HG03196 (cell line): ENCODE data around the gene MIDN.

Experiments used
- ATAC-seq: cut with Tn5 transposase; IDR thresholded peaks from one replicate; pipeline ENCODE4 v1.9.1; 2021; ENCODE audit not compliant: unreplicated experiment

MIDN gene

DNA sequence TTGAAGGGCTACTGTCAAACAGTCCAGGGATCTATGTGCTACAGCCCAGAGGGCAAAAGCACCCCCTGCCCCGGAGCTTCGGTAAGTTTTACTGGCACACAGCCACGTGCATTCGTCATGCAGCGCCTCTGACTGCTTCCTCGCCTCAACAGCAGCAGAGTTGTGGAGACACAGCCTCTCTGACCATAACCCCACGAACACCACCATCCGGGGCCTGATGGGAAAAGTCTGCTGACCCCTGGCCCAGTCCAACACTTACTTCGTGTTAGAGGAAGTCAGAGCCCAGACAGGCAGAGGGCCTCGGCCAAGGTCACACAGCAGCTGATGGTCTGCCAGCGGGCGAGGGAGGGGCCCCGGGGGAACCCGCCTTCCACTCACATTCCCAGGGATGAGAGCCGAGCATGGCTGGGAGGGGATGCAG lies 15.7 kb upstream of the MIDN start:
- no peak for ATAC-seq

- no peak for ATAC-seq
These were observed 15.2 kb upstream of the MIDN start for GRCh38 chr19:1233115-1233667.

DNA sequence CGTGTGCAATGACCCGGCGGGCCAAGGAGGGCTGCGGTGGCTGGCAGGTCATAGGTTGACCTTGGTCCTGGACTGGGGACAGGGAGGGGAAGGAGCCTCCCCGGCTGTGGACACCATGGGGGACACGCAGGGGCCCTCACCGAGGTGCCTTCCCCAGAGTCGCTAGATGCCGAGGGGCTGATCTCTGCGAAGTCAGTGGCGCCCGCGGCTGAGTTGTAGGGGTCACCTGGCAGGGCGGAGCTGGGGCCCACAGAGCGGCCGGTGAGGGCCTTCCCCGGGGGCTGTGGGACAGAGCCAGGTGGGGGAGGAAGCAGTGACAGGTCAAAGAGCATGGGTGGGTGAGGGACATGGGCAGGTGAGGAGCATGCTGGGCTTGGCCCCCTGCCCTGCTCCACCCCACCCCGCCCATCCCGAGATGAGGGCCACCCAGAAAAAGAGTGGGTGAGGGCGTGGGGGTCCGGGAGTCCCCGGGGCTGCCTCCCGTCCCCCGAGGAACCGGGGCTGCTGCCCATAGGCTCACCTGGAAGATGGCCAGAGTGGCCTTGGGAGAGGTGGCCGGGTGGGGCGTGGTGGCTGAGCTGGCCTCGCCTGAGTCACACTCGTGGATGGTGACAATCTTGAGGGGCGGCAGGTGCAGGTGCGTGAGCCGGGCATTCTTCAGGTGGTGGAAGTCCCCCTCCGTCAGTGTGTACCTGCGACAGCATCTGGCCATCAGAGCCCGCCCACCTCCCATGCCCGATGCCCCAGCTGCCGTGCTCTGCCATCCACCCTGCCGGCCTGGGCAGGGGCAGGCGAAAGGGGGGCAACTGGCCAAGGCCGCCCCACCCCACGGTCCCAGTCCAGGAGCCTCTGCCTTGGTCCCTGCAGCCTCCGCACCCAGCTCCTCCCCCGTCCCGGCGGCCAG lies 14.1 kb upstream of the MIDN start:
- no peak for ATAC-seq

DNA sequence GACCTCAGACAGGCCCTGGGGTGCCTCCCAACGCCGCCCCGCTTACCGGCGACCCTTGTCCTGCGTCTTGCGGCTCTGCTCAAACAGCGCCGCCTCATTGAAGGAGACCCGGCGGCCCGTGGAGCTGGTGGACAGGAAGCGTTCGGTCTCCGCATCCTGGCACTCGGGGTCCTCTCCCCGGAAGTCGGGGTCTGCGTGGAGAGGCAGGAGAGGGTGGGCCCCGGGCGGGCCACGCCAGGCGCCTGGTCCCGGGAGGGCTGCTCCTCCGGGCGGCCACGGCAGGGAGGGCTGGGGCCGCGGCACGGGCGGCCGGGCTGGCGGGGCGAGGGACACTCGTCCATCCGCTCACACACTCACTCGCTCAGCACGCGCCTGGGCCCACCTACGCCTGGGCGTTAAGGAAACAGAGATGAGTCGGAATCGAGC lies 13.4 kb upstream of the MIDN start:
- no peak for ATAC-seq

GRCh38 chr19:1235625-1236538 lies 12.5 kb upstream of the MIDN start:
- ATAC-seq, result no peak

DNA sequence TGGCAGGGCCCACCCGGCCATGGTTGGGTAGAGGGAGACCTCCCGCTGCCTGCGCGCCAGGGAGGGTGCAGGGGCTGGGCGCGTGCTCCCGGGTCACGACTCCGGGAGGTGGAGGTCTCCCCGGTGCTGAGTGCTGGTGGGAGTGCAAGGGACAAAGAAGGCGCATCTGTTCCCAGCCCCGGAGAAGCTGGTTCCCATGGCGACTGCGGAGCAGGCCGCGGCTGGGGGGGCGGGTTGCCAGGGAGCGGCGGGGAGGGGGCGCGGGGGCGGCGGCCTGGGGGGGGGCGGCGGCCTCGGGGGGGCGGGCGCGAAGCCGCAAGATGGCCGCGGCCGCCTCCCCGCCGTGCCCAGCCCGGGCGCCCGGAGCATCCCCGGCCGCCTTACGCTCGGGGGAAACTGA lies 11.8 kb upstream of the MIDN start:
- no peak for ATAC-seq

DNA sequence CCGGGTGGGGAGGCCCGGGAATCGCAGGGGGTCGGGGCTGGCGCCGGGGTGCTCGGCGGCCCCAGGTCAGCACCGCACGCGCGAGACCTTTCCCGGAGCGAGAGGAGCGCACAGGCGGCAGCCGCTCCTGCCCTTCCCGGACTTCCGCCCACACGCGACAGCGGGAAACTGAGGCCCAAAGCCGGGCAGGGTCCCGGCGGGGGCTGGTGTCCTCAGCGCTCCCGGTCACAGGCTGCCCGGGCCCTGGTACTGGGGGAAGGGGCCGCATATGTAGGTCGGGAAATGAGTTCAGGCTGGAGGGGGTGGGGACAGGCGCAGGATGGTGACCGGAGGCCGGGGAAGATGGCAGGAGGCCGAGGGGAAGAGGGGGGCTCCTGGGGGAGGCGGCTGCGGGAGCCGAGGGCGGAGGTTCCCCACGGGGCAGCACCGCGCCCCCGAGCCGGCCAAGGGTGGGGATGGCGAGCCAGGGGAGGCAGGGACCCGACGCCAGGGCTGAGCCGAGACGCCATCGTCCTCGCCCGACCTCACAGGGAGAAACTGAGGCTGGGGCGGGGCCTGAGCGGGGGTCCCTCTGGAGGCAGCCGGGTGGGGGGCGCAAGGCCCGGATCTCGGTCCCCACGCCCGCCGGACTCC lies 11.2 kb upstream of the MIDN start:
- ATAC-seq, result no peak

- ATAC-seq, result no peak
These were observed 10.5 kb upstream of the MIDN start, which contains the start of gene CBARP for GRCh38 chr19:1237754-1238368. TSS of gene CBARP (minus strand) at chr19:1238005. CDS start at chr19:1236100, 1,905 bp downstream.

DNA sequence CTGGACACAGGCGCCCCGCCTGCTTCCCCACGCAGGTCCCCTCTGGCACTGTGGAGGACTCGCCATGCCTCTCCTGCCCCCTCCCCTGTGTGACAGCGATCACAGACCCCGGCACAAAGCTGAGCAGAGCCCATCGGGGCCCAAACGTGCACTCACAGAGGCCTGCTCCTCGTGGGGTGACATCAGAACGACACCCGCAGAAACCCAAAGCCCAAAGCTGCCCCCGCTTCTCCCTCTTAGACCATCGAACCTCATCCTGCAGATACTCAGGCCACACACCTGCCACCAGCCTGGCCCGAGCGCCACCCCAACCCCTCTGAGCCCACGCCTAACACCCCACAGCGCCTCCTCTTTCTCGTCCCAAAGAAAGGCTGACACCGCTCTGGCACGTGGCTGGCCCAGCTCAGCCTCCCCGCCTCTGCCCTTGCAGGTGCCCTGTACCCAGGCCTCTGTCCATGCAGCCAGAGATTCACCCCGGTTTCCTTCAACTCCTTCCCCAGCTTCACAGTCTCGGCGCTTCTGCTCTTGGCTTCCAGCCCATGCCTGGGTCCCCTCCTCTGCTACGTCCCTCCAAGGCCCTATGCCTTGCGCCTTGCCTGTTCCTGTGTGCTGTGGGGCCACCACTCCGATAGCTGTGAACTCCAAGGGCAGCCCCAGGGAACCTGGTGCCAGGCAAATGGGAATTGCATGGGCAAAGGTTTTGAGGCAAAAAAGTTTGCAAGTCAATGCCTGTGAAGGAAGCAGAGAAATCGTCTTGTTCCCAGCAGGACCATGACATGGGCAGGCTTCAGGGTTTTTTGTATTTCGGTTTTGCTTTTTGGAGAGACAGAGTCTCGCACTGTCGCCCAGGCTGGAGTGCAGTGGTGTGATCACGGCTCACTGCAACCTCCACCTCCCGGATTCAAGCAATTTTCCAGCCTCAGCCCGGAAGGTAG lies 9.7 kb upstream of the MIDN start:
- ATAC-seq, result no peak

- no peak for ATAC-seq
These were observed 9.0 kb upstream of the MIDN start for GRCh38 chr19:1239420-1239795.

DNA sequence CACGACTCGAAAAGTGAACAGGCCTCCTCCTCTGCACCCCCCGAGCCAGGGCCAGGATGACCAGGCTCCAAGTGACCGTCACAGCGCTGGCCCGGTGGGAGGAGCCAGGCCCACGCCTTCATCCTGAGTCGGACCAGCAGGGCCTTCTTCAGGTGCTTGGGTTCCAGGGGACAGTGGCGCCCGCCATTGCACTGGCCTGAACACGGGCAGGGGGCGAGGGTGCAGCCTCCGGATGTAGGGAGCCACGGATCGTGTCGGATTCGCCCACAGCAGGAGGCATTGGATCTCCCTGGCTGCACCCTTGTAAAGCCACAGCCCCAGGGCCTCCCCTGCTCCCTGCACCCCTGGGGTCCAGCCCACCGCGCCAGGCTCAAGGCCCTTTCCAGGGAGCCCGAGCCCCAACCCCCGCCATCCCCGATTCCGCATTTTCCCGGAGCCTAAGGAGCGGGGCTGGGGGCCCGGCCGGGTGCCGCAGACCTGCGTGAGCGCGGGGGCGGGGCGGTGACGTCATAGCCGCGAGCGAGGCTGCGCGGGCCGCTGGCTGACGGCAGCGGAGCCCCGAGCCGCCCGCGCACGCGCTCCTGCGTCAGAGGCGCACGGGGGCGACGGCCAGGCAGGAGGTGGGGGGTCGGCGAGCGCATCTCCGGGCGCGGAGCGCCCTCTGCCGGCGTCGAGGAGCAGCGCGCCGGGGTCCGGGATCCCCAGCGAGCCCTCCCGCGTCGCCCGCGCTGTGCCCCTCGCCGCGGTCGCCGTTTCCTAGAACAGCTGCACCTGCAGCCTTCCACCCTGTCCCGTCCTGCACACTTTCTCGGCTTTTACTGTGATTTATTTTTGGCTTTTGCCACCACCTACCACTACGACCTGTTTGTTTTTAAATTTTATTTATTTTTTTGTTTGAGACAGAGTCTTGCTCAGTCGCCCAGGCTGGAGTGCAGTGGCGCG lies 8.3 kb upstream of the MIDN start:
- peak; percentile 30 for ATAC-seq

DNA sequence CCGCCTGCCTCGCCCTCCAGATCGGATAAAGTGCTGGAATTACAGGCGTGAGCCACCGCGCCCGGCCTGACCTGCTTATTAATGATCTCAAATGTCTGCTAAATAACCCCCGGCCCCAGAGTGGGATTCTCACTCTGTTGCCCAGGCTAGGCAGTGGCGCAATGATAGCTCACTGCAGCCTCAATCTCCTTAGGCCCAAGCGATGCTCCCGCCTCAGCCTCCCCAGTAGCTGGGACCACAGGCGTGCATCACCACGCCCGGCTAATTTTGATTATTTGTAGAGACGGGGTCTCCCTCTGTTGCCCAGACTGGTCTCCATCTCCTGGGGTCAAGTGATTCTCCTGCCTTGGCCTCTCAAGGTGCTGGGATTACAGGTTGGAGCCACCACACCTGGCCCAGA lies 7.5 kb upstream of the MIDN start:
- ATAC-seq, result no peak

DNA sequence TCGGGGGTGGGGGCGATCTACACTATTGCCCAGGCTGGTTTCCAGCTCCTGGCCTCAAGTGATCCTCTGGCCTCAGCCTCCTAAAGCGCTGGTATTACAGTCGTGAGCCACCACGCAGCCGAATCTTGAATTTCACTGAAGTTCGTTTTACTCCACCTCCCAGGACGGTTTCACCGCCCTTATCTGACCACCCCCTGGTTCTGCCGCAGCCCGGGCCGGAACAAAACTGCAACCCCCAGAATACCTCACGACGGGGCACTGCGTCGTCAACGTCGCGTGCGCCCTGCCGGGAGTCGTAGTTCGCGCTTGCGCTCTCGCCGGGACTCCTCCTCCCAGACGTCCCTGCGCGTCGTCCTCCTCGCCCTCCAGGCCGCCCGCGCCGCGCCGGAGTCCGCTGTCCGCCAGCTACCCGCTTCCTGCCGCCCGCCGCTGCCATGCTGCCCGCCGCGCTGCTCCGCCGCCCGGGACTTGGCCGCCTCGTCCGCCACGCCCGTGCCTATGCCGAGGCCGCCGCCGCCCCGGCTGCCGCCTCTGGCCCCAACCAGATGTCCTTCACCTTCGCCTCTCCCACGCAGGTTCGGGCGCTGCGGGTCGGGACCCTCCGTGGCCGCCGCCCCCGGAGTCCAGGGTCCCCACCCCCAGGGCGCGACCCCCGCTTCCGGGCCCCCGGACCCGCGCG lies 6.8 kb upstream of the MIDN start, which contains the start of gene ATP5F1D:
TSS of gene ATP5F1D (plus strand) at position 335 of the 679 bp plus-strand sequence. CDS start at position 435, 100 bp downstream.
- ATAC-seq, result peak; percentile 54

DNA sequence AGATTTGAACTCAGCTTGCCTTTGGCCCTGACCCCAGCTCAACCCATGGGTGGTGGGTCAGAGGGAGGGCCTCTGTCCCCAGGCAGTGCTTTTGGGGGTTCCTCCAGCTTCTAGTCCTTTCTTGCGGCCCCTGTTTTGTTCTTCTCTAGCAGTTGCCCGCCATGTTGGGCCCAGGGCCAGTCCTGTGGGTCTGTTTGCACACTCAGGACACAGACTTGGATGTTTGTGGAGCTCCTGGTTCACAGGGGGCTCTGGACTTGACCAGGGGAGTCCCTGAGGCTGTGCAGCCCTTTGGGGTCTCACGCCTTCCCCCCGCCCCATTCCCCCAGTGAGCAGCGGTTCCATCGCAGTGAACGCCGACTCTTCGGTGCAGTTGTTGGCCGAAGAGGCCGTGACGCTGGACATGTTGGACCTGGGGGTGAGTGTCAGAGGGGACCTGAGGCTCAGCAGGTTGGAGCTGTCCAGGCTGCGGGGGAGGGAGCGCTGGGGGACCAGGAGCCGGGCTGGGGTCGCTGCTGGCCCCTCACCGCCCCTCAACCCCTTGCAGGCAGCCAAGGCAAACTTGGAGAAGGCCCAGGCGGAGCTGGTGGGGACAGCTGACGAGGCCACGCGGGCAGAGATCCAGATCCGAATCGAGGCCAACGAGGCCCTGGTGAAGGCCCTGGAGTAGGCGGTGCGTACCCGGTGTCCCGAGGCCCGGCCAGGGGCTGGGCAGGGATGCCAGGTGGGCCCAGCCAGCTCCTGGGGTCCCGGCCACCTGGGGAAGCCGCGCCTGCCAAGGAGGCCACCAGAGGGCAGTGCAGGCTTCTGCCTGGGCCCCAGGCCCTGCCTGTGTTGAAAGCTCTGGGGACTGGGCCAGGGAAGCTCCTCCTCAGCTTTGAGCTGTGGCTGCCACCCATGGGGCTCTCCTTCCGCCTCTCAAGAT lies 4.4 kb upstream of the MIDN start:
- no peak for ATAC-seq

GRCh38 chr19:1244693-1245451 lies 3.5 kb upstream of the MIDN start:
- ATAC-seq, result no peak
